HPDE6-E6E7 (cell line): ENCODE results near the gene PIGL.

Experiments
- DNase-seq: peaks from one replicate; pipeline ENCODE4 v3.0.0; 2011; ENCODE audit warnings: missing footprints; ENCODE audit errors: extremely low spot score

PIGL gene

GRCh38 chr17:16273499-16273898, 56.5 kb downstream of the PIGL start:
- peak; percentile 41 for DNase-seq

- DNase-seq = no peak
Observed at GRCh38 chr17:16273929-16274339, 56.9 kb downstream of the PIGL start.

GRCh38 chr17:16275024-16275423, 58.0 kb downstream of the PIGL start:
- no peak for DNase-seq

- DNase-seq = no peak
Observed at GRCh38 chr17:16277163-16277562, 60.2 kb downstream of the PIGL start.

- no peak for DNase-seq
Observed at GRCh38 chr17:16281351-16281750, 64.3 kb downstream of the PIGL start.

- no peak for DNase-seq
Observed at GRCh38 chr17:16282522-16282921, 65.5 kb downstream of the PIGL start.

- DNase-seq = no peak
Observed at GRCh38 chr17:16283705-16284104, 66.7 kb downstream of the PIGL start.

GRCh38 chr17:16285646-16286008, 68.6 kb downstream of the PIGL start:
- no peak for DNase-seq

GRCh38 chr17:16286009-16286946, 69.3 kb downstream of the PIGL start:
- DNase-seq = peak; percentile 95

- no peak for DNase-seq
Observed at GRCh38 chr17:16286947-16287562, 70.0 kb downstream of the PIGL start.

- DNase-seq = no peak
Observed at GRCh38 chr17:16287563-16288027, 70.6 kb downstream of the PIGL start.

- DNase-seq = no peak
Observed at GRCh38 chr17:16288860-16289571, 72.0 kb downstream of the PIGL start.

GRCh38 chr17:16293931-16294330, 76.9 kb downstream of the PIGL start:
- DNase-seq = no peak

GRCh38 chr17:16294560-16294959, 77.5 kb downstream of the PIGL start:
- no peak for DNase-seq

GRCh38 chr17:16296072-16296471, 79.1 kb downstream of the PIGL start:
- peak; percentile 63 for DNase-seq

GRCh38 chr17:16297367-16298139, 80.5 kb downstream of the PIGL start:
- no peak for DNase-seq

GRCh38 chr17:16298140-16298662, 81.2 kb downstream of the PIGL start:
- no peak for DNase-seq

- no peak for DNase-seq
Observed at GRCh38 chr17:16300554-16300953, 83.5 kb downstream of the PIGL start.

- DNase-seq = no peak
Observed at GRCh38 chr17:16301963-16302855, 85.2 kb downstream of the PIGL start.

GRCh38 chr17:16302856-16303255, 85.8 kb downstream of the PIGL start:
- no peak for DNase-seq
